ENCODE results near the gene IQSEC2. TPM values are rescaled to one million over a fixed set of nuclear protein-coding genes. Genes with fewer than 3 reads are reported as not detected.
A peak's percentile ranks its signal among the peaks of the same experiment; 100 is the strongest.

The IQSEC2 gene
- total and polyA plus RNA-seq, 2 of the 13 experiments (the other 11 are each of a cell fraction or from before 2014, with no cell fraction given) = 0.13 to 0.21 TPM

- TF ChIP-seq, protein P1, sequence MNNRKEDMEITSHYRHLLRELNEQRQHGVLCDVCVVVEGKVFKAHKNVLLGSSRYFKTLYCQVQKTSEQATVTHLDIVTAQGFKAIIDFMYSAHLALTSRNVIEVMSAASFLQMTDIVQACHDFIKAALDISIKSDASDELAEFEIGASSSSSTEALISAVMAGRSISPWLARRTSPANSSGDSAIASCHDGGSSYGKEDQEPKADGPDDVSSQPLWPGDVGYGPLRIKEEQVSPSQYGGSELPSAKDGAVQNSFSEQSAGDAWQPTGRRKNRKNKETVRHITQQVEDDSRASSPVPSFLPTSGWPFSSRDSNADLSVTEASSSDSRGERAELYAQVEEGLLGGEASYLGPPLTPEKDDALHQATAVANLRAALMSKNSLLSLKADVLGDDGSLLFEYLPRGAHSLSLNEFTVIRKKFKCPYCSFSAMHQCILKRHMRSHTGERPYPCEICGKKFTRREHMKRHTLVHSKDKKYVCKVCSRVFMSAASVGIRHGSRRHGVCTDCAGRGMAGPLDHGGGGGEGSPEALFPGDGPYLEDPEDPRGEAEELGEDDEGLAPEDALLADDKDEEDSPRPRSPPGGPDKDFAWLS (CRISPR knock-in tag; IDR thresholded peaks at IDR 0.05; ENCODE audit: borderline replicate concordance) = no peak
- peak; percentile 49; the same call in 1 of the 2 replicates for TF ChIP-seq TBX3 (IDR thresholded peaks at IDR 0.05; ENCODE audit: borderline replicate concordance)
- TF ChIP-seq ZNF225 (CRISPR knock-in tag; IDR thresholded peaks at IDR 0.05) = no peak
- no peak for TF ChIP-seq TGIF2 (CRISPR knock-in tag; IDR thresholded peaks at IDR 0.05)
- TF ChIP-seq, protein P2, sequence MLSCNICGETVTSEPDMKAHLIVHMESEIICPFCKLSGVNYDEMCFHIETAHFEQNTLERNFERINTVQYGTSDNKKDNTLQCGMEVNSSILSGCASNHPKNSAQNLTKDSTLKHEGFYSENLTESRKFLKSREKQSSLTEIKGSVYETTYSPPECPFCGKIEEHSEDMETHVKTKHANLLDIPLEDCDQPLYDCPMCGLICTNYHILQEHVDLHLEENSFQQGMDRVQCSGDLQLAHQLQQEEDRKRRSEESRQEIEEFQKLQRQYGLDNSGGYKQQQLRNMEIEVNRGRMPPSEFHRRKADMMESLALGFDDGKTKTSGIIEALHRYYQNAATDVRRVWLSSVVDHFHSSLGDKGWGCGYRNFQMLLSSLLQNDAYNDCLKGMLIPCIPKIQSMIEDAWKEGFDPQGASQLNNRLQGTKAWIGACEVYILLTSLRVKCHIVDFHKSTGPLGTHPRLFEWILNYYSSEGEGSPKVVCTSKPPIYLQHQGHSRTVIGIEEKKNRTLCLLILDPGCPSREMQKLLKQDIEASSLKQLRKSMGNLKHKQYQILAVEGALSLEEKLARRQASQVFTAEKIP (CRISPR knock-in tag; IDR thresholded peaks at IDR 0.05; ENCODE audit: borderline replicate concordance) = no peak
- no peak for TF ChIP-seq THRA (CRISPR knock-in tag; IDR thresholded peaks at IDR 0.05; ENCODE audit: borderline replicate concordance)
- TF ChIP-seq GATAD2A (CRISPR knock-in tag; IDR thresholded peaks at IDR 0.05) = no peak
- no peak for TF ChIP-seq ZNF326 (CRISPR knock-in tag; IDR thresholded peaks at IDR 0.05; ENCODE audit: borderline replicate concordance)
- peak; percentile 41 for TF ChIP-seq IKZF4 (CRISPR knock-in tag; IDR thresholded peaks at IDR 0.05; ENCODE audit: borderline replicate concordance, low read depth, not compliant biosample characterization)
- TF ChIP-seq ETV5 (CRISPR knock-in tag; IDR thresholded peaks at IDR 0.05; ENCODE audit: borderline replicate concordance) = peak; percentile 48; the same call in 1 of the 2 replicates
- peak; percentile 50; the same call in 1 of the 2 replicates for TF ChIP-seq ZNF703 (CRISPR knock-in tag; IDR thresholded peaks at IDR 0.05; ENCODE audit: borderline replicate concordance)
- peak; percentile 50 for TF ChIP-seq AGO2 (optimal IDR thresholded peaks at IDR 0.05; ENCODE audit: low read depth, low read length)
- peak; percentile 68 to 73 for TF ChIP-seq POLR2A (IDR thresholded peaks at IDR 0.05; ENCODE audit: insufficient read depth in 1 of 2, low read depth in 2 of 2, low read length in 2 of 2)
- TF ChIP-seq ZNF33B (CRISPR knock-in tag; IDR thresholded peaks at IDR 0.05) = 0 out of 2 replicates have a peak, but pooled peaks have one; percentile 50
- TF ChIP-seq SP5 (CRISPR knock-in tag; IDR thresholded peaks at IDR 0.05; ENCODE audit: borderline replicate concordance, low read depth) = no peak
- TF ChIP-seq SIX1 (CRISPR knock-in tag; IDR thresholded peaks at IDR 0.05; ENCODE audit: borderline replicate concordance) = no peak
- TF ChIP-seq MNT (IDR thresholded peaks at IDR 0.05) = no peak
- TF ChIP-seq, protein P3, sequence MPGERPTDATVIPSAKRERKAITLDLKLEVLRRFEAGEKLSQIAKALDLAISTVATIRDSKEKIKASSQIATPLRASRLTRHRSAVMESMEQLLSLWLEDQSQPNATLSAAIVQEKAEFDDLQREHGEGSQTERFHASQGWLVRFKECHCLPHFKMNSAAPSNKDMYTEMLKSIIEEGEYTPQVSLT (CRISPR knock-in tag; IDR thresholded peaks at IDR 0.05; ENCODE audit: borderline replicate concordance, low read depth) = no peak
- peak; percentile 80; the same call in 1 of the 2 replicates for TF ChIP-seq ZZZ3 (CRISPR knock-in tag; IDR thresholded peaks at IDR 0.05; ENCODE audit: borderline replicate concordance)
- TF ChIP-seq SMYD3 (CRISPR knock-in tag; IDR thresholded peaks at IDR 0.05) = no peak
- TF ChIP-seq JUN (CRISPR knock-in tag; IDR thresholded peaks at IDR 0.05) = no peak
- TF ChIP-seq ZNF136 (CRISPR knock-in tag; IDR thresholded peaks at IDR 0.05; ENCODE audit: low read depth) = no peak
- TF ChIP-seq ZNF672 (CRISPR knock-in tag; IDR thresholded peaks at IDR 0.05) = no peak
These were observed 56.3 kb downstream of the IQSEC2 start, which contains the start of gene KDM5C (continued) for GRCh38 chrX:53224860-53225797.
